Astrocyte of the spinal cord (primary cell): ENCODE data around the gene UBL7.

Source experiments
- DNase-seq: peaks from one replicate; pipeline ENCODE4 v3.0.0; 2011; ENCODE audit warnings: low read depth, low spot score
- H3K4me3 ChIP-seq: 2 replicates; pipeline ENCODE4 v1.5.1; 2011; ENCODE audit warnings: low read depth, mild to moderate bottlenecking, low read length, moderate library complexity
- CTCF ChIP-seq: IDR thresholded peaks from 2 replicates; pipeline ENCODE4 v1.5.1; 2012; ENCODE audit warnings: low read depth, mild to moderate bottlenecking, low read length, inconsistent platforms
- in situ Hi-C: cut with HindIII; loops from 2 replicates; pipeline ENCODE4 v1.10.0; 2017; ENCODE audit warnings: low sequenced_read_pairs

The UBL7 gene

GRCh38 chr15:74445816-74446763 is 14.9 kb downstream of the UBL7 start:
- no peak overlapping the region for H3K4me3 ChIP-seq
- TF ChIP-seq CTCF: no peak
- in situ Hi-C loops: no loop called here
- no peak for DNase-seq

GRCh38 chr15:74444106-74445062 is 16.6 kb downstream of the UBL7 start:
- DNase-seq: no peak
- no peak for TF ChIP-seq CTCF
- in situ Hi-C loops: no loop called here
- no peak overlapping the region for H3K4me3 ChIP-seq

- DNase-seq: peak; percentile 41
- no peak overlapping the region for H3K4me3 ChIP-seq
- TF ChIP-seq CTCF: no peak
- in situ Hi-C loops: no loop called here
Observed at GRCh38 chr15:74443100-74443909, 17.7 kb downstream of the UBL7 start.

GRCh38 chr15:74442604-74443003 is 18.4 kb downstream of the UBL7 start:
- no peak for DNase-seq
- in situ Hi-C loops: no loop called here
- H3K4me3 ChIP-seq: no peak overlapping the region
- TF ChIP-seq CTCF: no peak

GRCh38 chr15:74442063-74442462 is 18.9 kb downstream of the UBL7 start:
- no peak overlapping the region for H3K4me3 ChIP-seq
- no peak for TF ChIP-seq CTCF
- DNase-seq: no peak
- in situ Hi-C loops: no loop called here
